OCI-LY7 (cell line): Measurements from ENCODE around the gene ADGRG6. TPM values are rescaled to one million over a fixed set of nuclear protein-coding genes. Genes with fewer than 3 reads are reported as not detected.

Experiments
- BruUV-seq: library from RNA; stranded (reverse); fragments of 400-500 nt; replicated peaks from 2 replicates; lab custom pipeline; 2021; lab: Mats Ljungman, UMichigan
- CTCF ChIA-PET: fragments of 300-600 bp; sonication (Branson Sonifier 250); formaldehyde crosslinking; loops from one replicate; lab custom pipeline; 2022; ENCODE audit warnings: antibody characterized with exemption; ENCODE audit not compliant: unreplicated experiment; lab: Charles Lee
- POLR2A ChIA-PET: fragments of 300-600 bp; sonication (Branson Sonifier 250); formaldehyde crosslinking; loops from one replicate; lab custom pipeline; 2022; ENCODE audit warnings: antibody characterized with exemption; lab: Charles Lee
- DNase-seq: peaks from one replicate; pipeline ENCODE4 v3.0.0-alpha.2; 2015; ENCODE audit warnings: low spot score
- H2AFZ ChIP-seq: fragments of 200-600 bp; sonication (generic), shearing (Covaris generic); 2 replicates; pipeline ENCODE4 v1.6.1; 2014; ENCODE audit warnings: mild to moderate bottlenecking, antibody characterized with exemption, low read length, moderate library complexity
- H3K27ac ChIP-seq: fragments of 200-600 bp; sonication (generic); 2 replicates; pipeline ENCODE4 v1.5.1; 2014; ENCODE audit warnings: mixed run types, low read depth, mild to moderate bottlenecking, moderate library complexity, low read length, inconsistent platforms; ENCODE audit not compliant: poor library complexity, severe bottlenecking
- H3K36me3 ChIP-seq: fragments of 200-600 bp; sonication (generic); 2 replicates; pipeline ENCODE4 v1.6.1; 2014; ENCODE audit warnings: mild to moderate bottlenecking, antibody characterized with exemption, low read length, moderate library complexity, mixed read lengths; ENCODE audit not compliant: insufficient read depth
- H3K4me1 ChIP-seq: fragments of 200-600 bp; sonication (generic); 2 replicates; pipeline ENCODE4 v1.5.1; 2014; ENCODE audit warnings: mild to moderate bottlenecking, low read length; ENCODE audit not compliant: insufficient read depth, poor library complexity, severe bottlenecking
- H3K4me2 ChIP-seq: fragments of 200-600 bp; sonication (generic); 2 replicates; pipeline ENCODE4 v1.6.1; 2014; ENCODE audit warnings: mild to moderate bottlenecking, low read length
- H3K4me3 ChIP-seq: fragments of 200-600 bp; sonication (generic); 2 replicates; pipeline ENCODE4 v1.5.1; 2014; ENCODE audit warnings: mild to moderate bottlenecking, low read depth, low read length; ENCODE audit not compliant: poor library complexity, severe bottlenecking
- H3K79me2 ChIP-seq: fragments of 200-600 bp; sonication (generic); 2 replicates; pipeline ENCODE4 v1.6.1; 2016; ENCODE audit warnings: low read depth, mild to moderate bottlenecking, low read length, moderate library complexity, mixed read lengths; ENCODE audit not compliant: insufficient read depth
- H3K9me2 ChIP-seq: fragments of 200-600 bp; sonication (generic); 2 replicates; pipeline ENCODE4 v1.6.1; 2016; ENCODE audit warnings: mild to moderate bottlenecking, low read length, mixed read lengths; ENCODE audit not compliant: insufficient read depth
- H3K9me3 ChIP-seq: fragments of 200-600 bp; sonication (generic); 2 replicates; pipeline ENCODE4 v1.6.1; 2014; ENCODE audit warnings: mild to moderate bottlenecking, mixed run types, low read length, mixed read lengths
- H4K20me1 ChIP-seq: fragments of 200-600 bp; sonication (generic); 2 replicates; pipeline ENCODE4 v1.6.1; 2014; ENCODE audit warnings: mild to moderate bottlenecking, antibody characterized with exemption, low read length, moderate library complexity, mixed read lengths; ENCODE audit not compliant: insufficient read depth
- EZH2phosphoT487 ChIP-seq: fragments of 200-600 bp; sonication (generic); IDR thresholded peaks from 2 replicates; pipeline ENCODE4 v1.6.1; 2018; ENCODE audit warnings: low read depth, borderline replicate concordance, mild to moderate bottlenecking, mixed run types, antibody characterized with exemption, low read length, moderate library complexity, mixed read lengths
- intact Hi-C: fragments of 100-400 bp; cut with micrococcal nuclease; formaldehyde crosslinking; loops from one replicate; pipeline ENCODE4 v1.10.0; 2022; ENCODE audit not compliant: unreplicated experiment
- total RNA-seq, 2 experiments: library from RNA; depleted of rRNA in 1 of 2; stranded (reverse); fragments of >200 nt in 1 of 2; shearing (Covaris generic) in 1 of 2; gene quantifications; 2 replicates each; pipeline ENCODE4 v1.2.3, GENCODE V29; 2014 to 2022
- TF ChIP-seq, protein P1 (sequence below): fragments of 200-600 bp; sonication (generic); conservative IDR thresholded peaks from 2 replicates; pipeline ENCODE4 v1.5.1; 2014; ENCODE audit warnings: mild to moderate bottlenecking, antibody characterized with exemption, low read length, moderate library complexity, mixed read lengths

The ADGRG6 gene
- total RNA-seq, 2 experiments from 2014 or later, result not detected

DNA sequence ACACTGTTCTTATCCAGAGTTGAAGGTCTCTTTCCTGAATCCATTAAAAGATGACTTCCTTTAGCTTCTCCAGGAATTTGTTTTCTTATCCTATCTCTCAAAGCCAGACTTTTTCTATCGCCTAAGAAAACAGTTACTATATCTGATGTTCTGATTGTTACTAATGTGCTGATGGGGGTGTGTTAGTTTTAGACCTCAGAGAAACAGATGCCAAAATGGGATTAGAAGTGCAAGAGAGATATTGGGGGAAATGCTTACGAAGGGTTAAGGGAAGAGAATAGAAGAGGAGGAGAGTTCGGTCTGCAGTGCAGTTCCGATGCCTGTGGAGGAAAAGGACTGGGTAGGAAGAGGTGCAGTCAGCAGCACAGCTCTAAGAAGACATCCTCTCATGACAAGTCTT lies 35.7 kb upstream of the ADGRG6 start:
- intact Hi-C loops, result no loop called here
- Histone ChIP-seq H3K4me3 (no peak overlapping the region), H3K36me3 (no peaks in the 10 kb centered on the region), H3K27ac (no peak overlapping the region), H3K79me2 (no peaks in the 10 kb centered on the region), H3K9me2 (no peaks in the 10 kb centered on the region), H3K9me3 (no peaks in the 10 kb centered on the region), H3K4me1 (no peaks in the 10 kb centered on the region), H3K4me2 (no peak overlapping the region), H4K20me1 (no peaks in the 10 kb centered on the region), H2AFZ (no peak overlapping the region)
- ChIA-PET CTCF (no interaction called here), POLR2A (interaction anchor here (0.6 kb wide), 1 partner anchor 280 kb away, joined by 3 read pairs; no protein-coding TSS in a partner anchor)
- no TSS peak for BruUV-seq
- TF ChIP-seq, protein P1, sequence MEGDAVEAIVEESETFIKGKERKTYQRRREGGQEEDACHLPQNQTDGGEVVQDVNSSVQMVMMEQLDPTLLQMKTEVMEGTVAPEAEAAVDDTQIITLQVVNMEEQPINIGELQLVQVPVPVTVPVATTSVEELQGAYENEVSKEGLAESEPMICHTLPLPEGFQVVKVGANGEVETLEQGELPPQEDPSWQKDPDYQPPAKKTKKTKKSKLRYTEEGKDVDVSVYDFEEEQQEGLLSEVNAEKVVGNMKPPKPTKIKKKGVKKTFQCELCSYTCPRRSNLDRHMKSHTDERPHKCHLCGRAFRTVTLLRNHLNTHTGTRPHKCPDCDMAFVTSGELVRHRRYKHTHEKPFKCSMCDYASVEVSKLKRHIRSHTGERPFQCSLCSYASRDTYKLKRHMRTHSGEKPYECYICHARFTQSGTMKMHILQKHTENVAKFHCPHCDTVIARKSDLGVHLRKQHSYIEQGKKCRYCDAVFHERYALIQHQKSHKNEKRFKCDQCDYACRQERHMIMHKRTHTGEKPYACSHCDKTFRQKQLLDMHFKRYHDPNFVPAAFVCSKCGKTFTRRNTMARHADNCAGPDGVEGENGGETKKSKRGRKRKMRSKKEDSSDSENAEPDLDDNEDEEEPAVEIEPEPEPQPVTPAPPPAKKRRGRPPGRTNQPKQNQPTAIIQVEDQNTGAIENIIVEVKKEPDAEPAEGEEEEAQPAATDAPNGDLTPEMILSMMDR, result no peak
- no peak for DNase-seq

DNA sequence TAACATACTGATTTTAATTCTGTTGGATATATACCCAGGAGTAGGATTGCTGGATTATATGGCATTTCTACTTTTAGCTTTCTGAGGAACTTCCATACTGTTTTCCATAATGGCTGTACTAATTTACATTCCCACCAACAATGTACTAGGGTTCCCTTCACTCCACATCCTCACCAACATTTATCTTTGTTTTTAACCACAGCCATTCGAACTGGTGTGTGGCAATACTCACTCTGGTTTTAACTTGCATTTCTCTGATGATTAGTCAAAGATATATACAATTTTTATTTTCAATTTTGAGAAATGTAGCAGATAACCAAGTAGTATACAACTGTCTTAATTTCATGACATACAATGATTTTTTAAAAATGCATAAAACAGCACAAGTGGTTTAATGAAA lies 30.3 kb upstream of the ADGRG6 start:
- TF ChIP-seq EZH2phosphoT487, result no peak
- TF ChIP-seq, protein P1, result no peak
- H3K36me3 ChIP-seq, result no peaks in the 10 kb centered on the region
- no peak for DNase-seq
- no peaks in the 10 kb centered on the region for H3K79me2 ChIP-seq
- no peak overlapping the region for H3K4me2 ChIP-seq
- no TSS peak for BruUV-seq
- no peaks in the 10 kb centered on the region for H3K9me2 ChIP-seq
- CTCF ChIA-PET, result no interaction called here
- H3K4me1 ChIP-seq, result no peaks in the 10 kb centered on the region
- intact Hi-C loops, result no loop called here
- H3K4me3 ChIP-seq, result no peak overlapping the region
- H4K20me1 ChIP-seq, result no peaks in the 10 kb centered on the region
- no peak overlapping the region for H2AFZ ChIP-seq
- POLR2A ChIA-PET, result no interaction called here
- H3K27ac ChIP-seq, result no peak overlapping the region
- H3K9me3 ChIP-seq, result no peaks in the 10 kb centered on the region

DNA sequence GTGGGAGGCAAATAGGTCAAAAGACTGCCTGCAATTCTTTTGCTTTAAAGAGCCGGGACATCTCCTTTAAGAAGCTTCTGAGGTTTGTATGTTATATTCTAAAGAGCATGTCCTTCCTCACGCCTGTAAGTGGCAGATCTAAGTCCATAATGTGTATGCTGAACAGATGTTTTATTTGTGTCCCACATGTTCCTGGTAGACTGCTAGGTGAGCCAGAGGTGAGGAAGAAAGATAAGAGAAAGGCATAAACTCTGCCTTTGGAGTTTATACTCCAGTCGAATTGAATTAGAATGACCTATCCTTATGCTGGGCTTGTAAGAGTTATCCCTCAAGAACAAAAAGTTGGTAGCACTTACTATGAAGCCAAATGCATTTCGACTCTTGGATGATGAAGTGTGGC lies 27.2 kb upstream of the ADGRG6 start:
- CTCF ChIA-PET, result no interaction called here
- intact Hi-C loops, result no loop called here

More for the DNA sequence above, 27.2 kb upstream of the ADGRG6 start:
- Histone ChIP-seq H2AFZ (no peak overlapping the region), H3K9me2 (no peaks in the 10 kb centered on the region), H3K4me2 (no peak overlapping the region), H3K4me3 (no peak overlapping the region), H3K4me1 (no peaks in the 10 kb centered on the region), H3K9me3 (no peaks in the 10 kb centered on the region), H3K79me2 (no peaks in the 10 kb centered on the region), H4K20me1 (no peaks in the 10 kb centered on the region), H3K27ac (no peak overlapping the region), H3K36me3 (no peaks in the 10 kb centered on the region)
- TF ChIP-seq, protein P1, result no peak
- no peak for TF ChIP-seq EZH2phosphoT487
- DNase-seq, result no peak
- BruUV-seq, result no TSS peak
- POLR2A ChIA-PET, result no interaction called here
